Activated CD4-positive, CD25-positive, alpha-beta regulatory T cell treated with anti-CD3 and anti-CD28 coated beads, Interleukin-2, amount 50 U/mL, for 72 hours (primary cell): ENCODE measurements around the gene RAD51B.
"Not testable (repeated sequence)": the region's sequence is repeated elsewhere in the genome, so short reads cannot be mapped to it uniquely, and the experiment has no call there.

Source experiments
- DNase-seq: peaks from one replicate; pipeline ENCODE4 v3.0.0; 2021

RAD51B gene

DNA sequence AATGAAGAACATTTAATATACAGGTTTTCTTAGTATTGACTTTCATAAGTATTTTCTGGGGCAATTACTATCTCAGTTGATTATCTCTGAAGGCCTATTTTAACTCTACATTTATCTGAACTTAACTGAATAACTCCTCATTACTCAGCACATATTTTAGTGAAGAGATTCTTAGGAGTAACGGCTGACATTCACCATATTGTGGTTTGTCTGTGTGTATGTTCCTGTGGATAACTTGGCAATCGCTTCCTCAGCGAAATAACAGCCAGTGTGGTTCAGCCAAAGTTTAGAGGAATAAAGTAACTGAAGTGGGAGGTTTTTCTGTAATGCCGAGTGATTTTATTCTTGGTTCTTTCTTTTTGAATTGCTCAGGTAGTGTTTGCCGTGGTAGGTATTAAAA is 168.0 kb downstream of the RAD51B start:
- no peak for DNase-seq

GRCh38 chr14:67988210-67988609 is 168.6 kb downstream of the RAD51B start:
- DNase-seq, result not testable (repeated sequence)

- no peak for DNase-seq
These were observed 171.0 kb downstream of the RAD51B start for GRCh38 chr14:67990576-67990975.

- no peak for DNase-seq
These were observed 175.0 kb downstream of the RAD51B start for GRCh38 chr14:67994531-67994930.

GRCh38 chr14:67996235-67996634 is 176.7 kb downstream of the RAD51B start:
- DNase-seq, result no peak

DNA sequence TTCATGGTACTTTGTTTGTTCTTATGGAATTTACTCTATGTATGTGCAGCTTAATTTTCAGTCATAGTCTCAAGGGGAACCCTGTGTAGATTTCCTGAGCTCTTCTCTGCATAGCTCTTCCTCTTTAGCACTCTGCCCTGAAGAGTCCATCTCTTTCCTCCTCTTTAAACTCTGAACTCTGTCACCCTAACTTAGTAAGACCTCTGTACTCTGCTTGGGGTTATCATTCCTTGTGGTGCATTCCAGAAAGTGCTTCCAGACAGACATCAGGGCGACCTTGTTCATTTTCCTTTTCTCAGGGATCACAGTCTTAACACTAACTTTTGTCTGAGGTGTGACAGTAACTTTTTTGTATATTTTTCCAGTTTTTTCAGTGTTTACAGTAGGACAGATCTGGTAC is 179.3 kb downstream of the RAD51B start:
- DNase-seq, result no peak

- DNase-seq, result no peak
These were observed 179.7 kb downstream of the RAD51B start for GRCh38 chr14:67999290-67999689.

DNA sequence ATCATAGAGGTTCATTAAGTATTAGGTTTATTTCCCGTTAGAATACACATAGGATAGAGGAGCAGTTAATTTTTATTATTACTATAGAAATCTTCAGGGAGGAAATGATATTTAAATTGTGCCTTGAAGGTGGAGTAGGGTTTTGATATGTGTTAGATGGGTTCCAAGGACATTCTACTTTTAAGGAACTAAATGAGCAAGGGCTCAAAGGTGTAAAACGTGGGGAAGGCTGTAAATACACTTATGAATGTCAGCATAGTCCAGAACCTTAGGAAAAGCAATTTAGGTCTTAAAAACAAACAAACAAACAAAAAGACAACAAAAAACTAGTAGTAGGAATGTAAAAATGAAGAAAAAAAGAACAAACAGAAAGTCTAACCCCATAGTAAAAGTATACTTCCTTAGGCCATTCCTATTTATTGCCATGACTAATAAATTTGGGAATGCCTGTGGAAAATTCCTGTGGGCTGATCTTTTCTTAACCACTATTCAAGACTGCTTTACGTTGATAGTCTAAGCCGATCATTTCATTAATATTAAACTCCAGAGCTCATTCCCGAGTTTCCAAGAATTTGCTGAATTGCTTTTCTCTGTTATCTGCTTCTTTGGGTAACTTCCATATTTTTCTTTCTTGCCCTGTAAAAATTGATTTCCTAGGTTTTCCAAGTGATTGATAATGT is 180.3 kb downstream of the RAD51B start:
- no peak for DNase-seq

DNA sequence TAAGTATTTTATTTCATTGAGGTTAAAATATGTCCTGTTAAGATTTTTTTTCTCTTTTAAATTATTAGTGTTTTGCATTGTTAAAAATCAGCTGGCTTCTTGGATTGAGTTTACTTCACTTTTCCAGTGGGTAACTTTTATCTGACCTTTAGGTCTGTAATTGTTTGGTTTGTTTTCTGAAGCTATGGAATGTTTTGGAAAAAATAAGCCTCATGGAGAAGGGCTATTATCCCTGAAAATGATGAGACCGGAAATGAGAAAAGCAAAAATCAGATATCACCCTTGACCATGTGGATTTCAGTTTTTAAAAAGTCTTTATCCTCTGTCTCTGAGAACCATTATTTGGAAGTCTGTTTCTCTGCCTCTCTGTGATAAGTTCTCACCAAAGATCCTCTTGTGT is 180.9 kb downstream of the RAD51B start:
- no peak for DNase-seq

GRCh38 chr14:68008491-68008890 is 188.9 kb downstream of the RAD51B start:
- no peak for DNase-seq

DNA sequence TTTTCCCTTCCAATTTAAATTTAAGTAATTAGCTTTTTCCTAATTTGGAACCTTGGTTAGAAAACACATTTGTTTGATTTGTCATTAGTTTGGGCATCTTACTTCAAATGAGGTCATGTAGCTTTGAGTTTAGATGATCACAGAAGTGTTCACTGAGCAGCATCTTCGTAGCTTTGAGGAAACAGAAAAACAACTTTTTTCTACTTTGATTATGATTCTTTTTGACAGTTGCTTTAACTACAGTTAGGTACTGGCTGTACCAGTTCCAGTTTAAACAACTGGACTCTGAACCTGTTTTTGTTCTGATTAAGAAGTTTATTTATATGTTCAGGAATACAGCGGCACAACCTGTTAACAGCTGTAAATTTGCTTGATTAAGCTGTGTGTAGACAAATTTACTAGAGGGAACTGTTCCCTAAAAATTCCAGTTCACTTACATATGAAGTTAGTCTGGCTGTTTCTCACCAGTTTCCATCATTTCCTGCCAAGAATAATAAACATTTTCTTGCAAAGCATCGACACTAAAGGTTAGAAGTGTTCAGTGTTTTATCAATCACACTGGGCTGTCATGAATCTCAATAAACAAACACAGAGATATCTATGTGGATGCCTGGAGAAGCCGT is 191.9 kb downstream of the RAD51B start:
- no peak for DNase-seq

GRCh38 chr14:68012871-68013270 is 193.3 kb downstream of the RAD51B start:
- DNase-seq, result no peak

GRCh38 chr14:68013326-68013725 is 193.7 kb downstream of the RAD51B start:
- DNase-seq, result no peak

DNA sequence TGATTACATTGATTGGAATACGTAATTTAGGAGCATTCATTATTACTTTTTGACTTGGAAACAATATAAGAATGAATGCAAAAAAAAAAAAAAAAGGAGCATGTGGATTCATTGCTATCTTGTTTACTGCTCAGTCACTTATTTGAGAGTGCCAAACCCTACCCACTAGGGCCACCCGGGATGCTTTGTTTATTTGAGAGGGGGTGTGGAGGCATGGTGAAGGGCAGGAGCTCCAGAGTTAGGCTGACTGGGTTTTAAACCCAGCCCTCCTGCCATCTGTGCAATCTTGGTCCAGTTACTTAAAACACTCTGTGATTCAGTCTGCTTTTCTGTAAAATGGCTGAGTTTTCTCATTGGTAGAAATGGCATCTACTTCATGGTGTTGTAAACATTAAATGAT is 195.2 kb downstream of the RAD51B start:
- no peak for DNase-seq

GRCh38 chr14:68015356-68016254 is 196.0 kb downstream of the RAD51B start:
- DNase-seq, result no peak

- DNase-seq, result no peak
These were observed 196.8 kb downstream of the RAD51B start for GRCh38 chr14:68016255-68016914.

DNA sequence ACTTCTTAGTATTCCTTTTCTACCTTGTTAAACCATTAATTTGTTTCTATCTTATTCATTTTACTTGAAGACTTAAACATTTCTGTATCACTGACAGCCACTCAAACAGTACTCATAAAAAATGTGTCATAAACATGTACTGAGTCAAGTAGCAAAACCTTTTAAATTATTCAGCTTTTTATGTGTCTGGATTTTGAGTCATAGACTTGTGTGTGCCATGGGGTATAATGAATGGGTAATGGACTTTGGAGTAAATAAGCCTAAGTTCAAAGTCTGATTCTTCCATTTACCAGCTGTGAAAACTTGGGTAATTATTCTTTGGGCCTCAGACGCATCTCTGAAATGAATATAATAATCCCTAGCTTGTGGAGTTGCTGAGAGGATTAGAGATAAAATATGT is 199.0 kb downstream of the RAD51B start:
- no peak for DNase-seq

- DNase-seq, result no peak
These were observed 200.9 kb downstream of the RAD51B start for GRCh38 chr14:68020493-68020892.

DNA sequence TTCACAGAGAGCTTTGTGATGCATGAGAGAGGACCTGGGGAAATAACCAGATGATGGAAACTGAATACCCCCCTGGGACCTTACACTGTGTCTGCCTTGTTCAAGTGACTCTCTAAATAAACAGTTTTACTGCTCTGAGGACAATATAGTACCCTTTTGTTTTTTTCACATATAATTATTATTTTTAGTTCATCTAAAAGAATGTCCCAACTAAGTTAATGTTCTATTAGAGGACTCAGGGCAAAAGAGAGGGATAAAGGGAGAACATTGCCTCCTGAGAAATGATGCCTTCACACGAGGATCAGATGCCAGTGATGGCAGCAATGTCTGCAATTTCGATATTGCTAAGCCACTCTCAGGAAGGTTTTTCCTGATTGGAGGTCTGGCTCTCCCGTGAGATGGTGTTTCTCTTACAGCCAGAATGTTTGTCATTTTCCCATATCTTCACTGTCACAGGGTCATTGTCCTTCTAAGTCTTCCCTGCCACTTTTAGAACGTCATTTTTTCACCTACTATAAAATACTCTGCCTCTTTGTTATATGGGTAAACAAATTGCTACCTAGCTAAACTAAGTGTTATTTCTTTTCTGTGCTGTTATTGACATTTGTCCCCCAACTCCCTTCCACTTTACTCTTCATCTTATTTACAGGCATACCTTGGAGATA is 201.6 kb downstream of the RAD51B start:
- DNase-seq, result no peak

DNA sequence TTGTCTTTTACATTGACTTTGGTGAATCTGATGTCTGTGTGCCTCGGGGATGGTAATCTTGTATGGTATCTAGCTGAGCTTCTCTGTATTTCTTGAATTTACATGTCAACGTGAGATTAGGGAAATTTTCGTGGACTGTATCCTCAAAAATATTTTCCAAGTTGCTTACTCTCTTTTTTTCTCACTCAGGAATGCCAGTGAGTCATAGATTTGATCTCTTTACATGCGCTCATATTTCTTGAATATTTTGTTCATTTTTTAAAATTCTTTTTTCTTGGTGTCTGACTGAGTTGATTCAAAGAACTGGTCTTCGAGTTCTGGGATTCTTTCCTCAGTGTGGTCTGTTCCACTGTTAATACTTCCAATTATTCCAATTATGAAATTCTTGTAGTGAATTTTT is 207.7 kb downstream of the RAD51B start:
- DNase-seq, result no peak

- no peak for DNase-seq
These were observed 208.5 kb downstream of the RAD51B start for GRCh38 chr14:68028075-68028474.

GRCh38 chr14:68031011-68031410 is 211.4 kb downstream of the RAD51B start:
- not testable (repeated sequence) for DNase-seq

DNA sequence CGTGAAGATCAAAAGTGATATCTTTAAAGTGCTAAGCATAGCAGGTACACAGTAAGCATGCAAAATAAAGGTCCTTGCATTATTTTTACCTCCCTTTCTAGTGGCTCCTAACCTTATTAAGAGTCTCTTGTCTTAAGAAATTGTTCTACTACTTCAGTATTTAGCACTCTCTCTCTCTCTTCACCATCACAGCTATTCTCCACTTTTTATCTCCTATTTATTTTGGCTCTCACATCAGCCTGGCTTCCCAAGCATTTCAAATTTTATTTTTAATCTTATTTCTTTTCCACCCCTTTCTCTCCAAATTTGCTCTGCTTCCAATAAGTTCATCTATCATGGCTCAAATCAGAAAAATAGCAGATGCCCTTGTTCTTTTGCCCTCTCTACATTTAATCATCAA is 212.6 kb downstream of the RAD51B start:
- no peak for DNase-seq
